ENCODE data around the gene RGS16. TPM values are rescaled to one million over a fixed set of nuclear protein-coding genes. Genes with fewer than 3 reads are reported as not detected.

RGS16 gene
- total RNA-seq, 4 donors from 2014 or later: 1.2 to 3.9 (median 3.5) TPM; not detected in 1

DNA sequence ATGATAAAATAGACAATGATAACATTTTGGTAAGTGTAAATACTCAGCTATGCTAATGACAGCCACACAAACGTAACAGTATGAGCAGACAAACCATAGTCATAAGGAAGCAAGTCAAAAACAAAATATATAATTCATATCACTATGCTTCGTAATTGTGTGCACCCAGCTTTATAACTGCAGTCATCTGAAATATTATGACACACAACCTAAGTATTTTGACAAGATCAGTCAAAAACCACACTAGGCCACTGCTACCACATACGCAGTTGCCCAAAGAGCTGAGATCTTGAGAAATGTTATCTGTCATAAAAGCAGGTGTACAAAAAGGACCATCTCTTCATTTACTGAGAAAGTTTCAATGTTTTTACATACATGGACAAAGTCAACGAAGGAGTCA lies 41.1 kb downstream of the RGS16 start:
- intact Hi-C loops (cut with DNase I; ENCODE audit: low total_unique reads): no loop called here
- Histone ChIP-seq H3K4me1 (no peaks in the 10 kb centered on the region), H3K9me3 (no peaks in the 10 kb centered on the region), H3K27ac (no peak overlapping the region), H3K36me3 (no peaks in the 10 kb centered on the region), H3K4me3 (no peak overlapping the region), H3K27me3 (no peaks in the 10 kb centered on the region)
- TF ChIP-seq, protein P1, sequence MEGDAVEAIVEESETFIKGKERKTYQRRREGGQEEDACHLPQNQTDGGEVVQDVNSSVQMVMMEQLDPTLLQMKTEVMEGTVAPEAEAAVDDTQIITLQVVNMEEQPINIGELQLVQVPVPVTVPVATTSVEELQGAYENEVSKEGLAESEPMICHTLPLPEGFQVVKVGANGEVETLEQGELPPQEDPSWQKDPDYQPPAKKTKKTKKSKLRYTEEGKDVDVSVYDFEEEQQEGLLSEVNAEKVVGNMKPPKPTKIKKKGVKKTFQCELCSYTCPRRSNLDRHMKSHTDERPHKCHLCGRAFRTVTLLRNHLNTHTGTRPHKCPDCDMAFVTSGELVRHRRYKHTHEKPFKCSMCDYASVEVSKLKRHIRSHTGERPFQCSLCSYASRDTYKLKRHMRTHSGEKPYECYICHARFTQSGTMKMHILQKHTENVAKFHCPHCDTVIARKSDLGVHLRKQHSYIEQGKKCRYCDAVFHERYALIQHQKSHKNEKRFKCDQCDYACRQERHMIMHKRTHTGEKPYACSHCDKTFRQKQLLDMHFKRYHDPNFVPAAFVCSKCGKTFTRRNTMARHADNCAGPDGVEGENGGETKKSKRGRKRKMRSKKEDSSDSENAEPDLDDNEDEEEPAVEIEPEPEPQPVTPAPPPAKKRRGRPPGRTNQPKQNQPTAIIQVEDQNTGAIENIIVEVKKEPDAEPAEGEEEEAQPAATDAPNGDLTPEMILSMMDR (IDR thresholded peaks at IDR 0.05): no peak
- TF ChIP-seq POLR2A (IDR thresholded peaks at IDR 0.05): no peak
- no peak for DNase-seq

DNA sequence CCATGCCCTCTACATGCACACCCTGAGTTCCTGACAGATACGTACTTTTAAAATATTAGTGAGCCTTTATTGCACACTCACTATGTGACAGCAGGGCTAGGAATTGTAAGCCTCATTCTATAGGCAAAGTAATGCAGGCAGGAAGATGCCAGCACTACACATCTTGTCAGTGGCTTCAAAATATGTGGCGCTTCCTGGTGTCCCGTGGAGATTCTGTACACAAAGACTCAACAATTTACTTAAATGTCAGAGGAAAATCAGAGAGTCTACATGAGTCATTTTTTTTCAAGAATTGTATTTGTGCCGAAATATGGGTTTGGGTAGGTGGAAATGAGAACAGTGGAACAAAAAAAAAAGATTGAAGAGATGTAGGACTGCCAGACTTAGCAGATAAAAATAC lies 42.7 kb downstream of the RGS16 start:
- H3K36me3 ChIP-seq: no peaks in the 10 kb centered on the region
- intact Hi-C loops (cut with DNase I; ENCODE audit: low total_unique reads): no loop called here
- no peak overlapping the region for H3K4me3 ChIP-seq
- H3K27ac ChIP-seq: no peak overlapping the region
- no peaks in the 10 kb centered on the region for H3K27me3 ChIP-seq
- H3K9me3 ChIP-seq: no peaks in the 10 kb centered on the region
- TF ChIP-seq POLR2A (IDR thresholded peaks at IDR 0.05): no peak
- H3K4me1 ChIP-seq: no peaks in the 10 kb centered on the region
- no peak for DNase-seq

DNA sequence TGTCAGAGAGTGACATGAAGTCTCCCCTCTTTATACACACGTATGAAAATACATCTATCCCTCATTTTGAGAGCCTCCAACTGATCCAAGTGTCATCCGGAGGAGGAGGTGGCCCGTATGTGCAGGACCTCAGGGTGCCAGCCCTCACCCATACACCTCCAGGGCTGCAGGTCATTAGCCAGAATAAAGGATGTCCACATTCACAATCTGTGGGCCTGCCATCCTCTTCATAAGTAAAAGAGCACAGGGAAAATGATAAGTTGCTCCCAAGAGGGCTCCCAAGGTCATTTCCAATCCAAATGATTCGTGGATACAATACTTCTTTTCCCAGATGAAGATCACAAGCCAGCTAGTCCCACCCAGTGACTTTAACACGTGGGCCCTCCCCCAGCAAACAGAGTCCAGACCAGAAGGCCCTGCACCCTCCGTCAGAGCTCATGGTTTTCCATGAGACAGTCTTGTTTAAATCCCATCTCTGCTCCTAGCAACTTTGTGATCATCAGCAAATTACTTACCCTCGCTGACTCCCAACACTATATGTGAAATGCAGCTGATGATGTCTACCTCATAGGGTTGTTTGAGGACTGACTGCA lies 43.7 kb downstream of the RGS16 start:
- Histone ChIP-seq H3K4me3 (no peak overlapping the region), H3K36me3 (no peaks in the 10 kb centered on the region), H3K9me3 (no peaks in the 10 kb centered on the region), H3K4me1 (no peaks in the 10 kb centered on the region), H3K27ac (no peak overlapping the region), H3K27me3 (no peaks in the 10 kb centered on the region)
- intact Hi-C loops (cut with DNase I; ENCODE audit: low total_unique reads): no loop called here
- TF ChIP-seq, protein P1 (IDR thresholded peaks at IDR 0.05): no peak
- TF ChIP-seq POLR2A (IDR thresholded peaks at IDR 0.05): no peak
- DNase-seq: no peak

DNA sequence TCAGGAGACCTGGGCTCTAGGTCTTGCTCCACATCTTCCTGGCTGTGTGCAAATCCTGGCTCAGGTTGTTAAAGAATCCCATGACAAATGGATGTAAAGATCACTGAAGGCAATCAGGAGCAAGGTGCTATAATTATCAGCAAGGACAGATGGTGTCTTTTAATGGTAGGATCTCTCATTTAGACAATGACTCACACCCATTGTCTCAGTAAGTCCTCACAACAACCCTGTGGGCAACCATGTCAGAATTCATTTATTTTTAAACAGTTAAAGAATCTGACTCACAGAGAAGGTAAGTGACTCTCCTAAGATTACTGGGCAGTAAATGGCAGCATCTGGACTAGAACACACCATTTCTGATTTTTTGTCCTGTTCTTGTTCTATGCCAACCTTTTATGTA lies 47.9 kb downstream of the RGS16 start:
- peaks cover 0 to 4% of the 10 kb centered on the region in 2 donors for H3K9me3 ChIP-seq
- H3K27ac ChIP-seq: no peak overlapping the region
- H3K27me3 ChIP-seq: no peaks in the 10 kb centered on the region
- H3K36me3 ChIP-seq: no peaks in the 10 kb centered on the region
- no peak overlapping the region for H3K4me3 ChIP-seq
- intact Hi-C loops (cut with DNase I; ENCODE audit: low total_unique reads): no loop called here
- TF ChIP-seq POLR2A (IDR thresholded peaks at IDR 0.05): no peak
- TF ChIP-seq, protein P1 (IDR thresholded peaks at IDR 0.05): no peak
- no peaks in the 10 kb centered on the region for H3K4me1 ChIP-seq
- no peak for DNase-seq

DNA sequence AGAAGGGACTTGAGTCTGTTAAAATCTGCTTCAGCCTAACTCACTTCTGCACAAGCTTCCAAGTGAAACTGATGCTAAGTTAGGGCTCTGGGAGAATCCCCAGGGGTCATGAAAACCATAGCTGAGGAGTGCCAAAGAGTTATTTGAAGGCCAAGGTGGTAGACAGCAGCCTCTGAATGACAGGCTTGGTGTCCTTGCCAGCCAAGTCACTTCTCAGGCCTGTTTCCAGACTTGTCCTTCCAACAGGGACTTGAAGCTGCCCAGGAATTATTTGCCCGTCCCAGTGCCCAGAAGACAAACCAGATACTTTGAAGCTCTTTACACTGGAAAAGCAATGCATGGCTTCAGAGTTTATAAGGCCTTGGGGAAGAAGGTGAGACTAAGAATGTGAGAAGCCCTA lies 48.7 kb downstream of the RGS16 start:
- no peak for TF ChIP-seq POLR2A (IDR thresholded peaks at IDR 0.05)
- TF ChIP-seq, protein P1 (IDR thresholded peaks at IDR 0.05): no peak
- DNase-seq: no peak
- H3K27me3 ChIP-seq: no peaks in the 10 kb centered on the region
- intact Hi-C loops (cut with DNase I; ENCODE audit: low total_unique reads): no loop called here
- H3K27ac ChIP-seq: no peak overlapping the region
- H3K9me3 ChIP-seq: peaks cover 0 to 4% of the 10 kb centered on the region in 2 donors
- no peak overlapping the region for H3K4me3 ChIP-seq
- no peaks in the 10 kb centered on the region for H3K4me1 ChIP-seq
- no peaks in the 10 kb centered on the region for H3K36me3 ChIP-seq

DNA sequence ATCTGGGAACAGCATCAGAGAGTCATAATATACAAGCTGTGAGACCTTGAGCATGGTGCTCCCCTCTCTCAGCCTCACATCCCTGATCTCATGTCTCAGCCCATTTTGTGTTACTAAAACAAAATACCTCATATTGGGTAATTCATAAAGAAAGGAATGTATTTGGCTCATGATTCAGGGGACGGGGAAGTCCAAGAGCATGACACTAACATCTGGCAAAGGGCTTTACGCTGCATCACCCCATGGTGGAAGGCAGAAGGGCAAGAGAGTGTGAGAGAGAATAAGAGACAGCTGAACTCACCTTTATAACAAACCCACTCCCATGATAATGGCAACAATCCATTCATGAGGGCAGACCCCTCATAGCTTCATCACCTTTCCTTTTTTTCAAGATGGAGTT lies 51.7 kb downstream of the RGS16 start:
- no peak for TF ChIP-seq POLR2A (IDR thresholded peaks at IDR 0.05)
- TF ChIP-seq, protein P1 (IDR thresholded peaks at IDR 0.05): no peak
- intact Hi-C loops (cut with DNase I; ENCODE audit: low total_unique reads): no loop called here
- DNase-seq: no peak
- Histone ChIP-seq H3K27ac (no peak overlapping the region), H3K27me3 (no peaks in the 10 kb centered on the region), H3K4me3 (no peak overlapping the region), H3K36me3 (no peaks in the 10 kb centered on the region), H3K4me1 (no peaks in the 10 kb centered on the region), H3K9me3 (peaks cover 0 to 4% of the 10 kb centered on the region in 2 donors)

All from uterus (tissue), 4 donors.